Body of pancreas (tissue), 4 donors: ENCODE measurements around the gene LPP. TPM values are rescaled to one million over a fixed set of nuclear protein-coding genes. Genes with fewer than 3 reads are reported as not detected.
A peak's percentile ranks its signal among the peaks of the same experiment; 100 is the strongest.

ENCODE experiments used
- ATAC-seq: fragments of 150-250 bp; one replicate; pipeline ENCODE4 v1.9.1; 2016
- DNase-seq, 4 donors: peaks; one replicate each; pipeline ENCODE4 v3.0.0-alpha.2; 2019
- H3K27ac ChIP-seq, 4 donors: fragments of 200-600 bp; sonication (generic); 1 replicate in 3 of 4; 2 replicates in 1 of 4; pipeline versions ENCODE4 v1.5.1 to v1.6.1; 2016 to 2019; ENCODE audit warnings: mild to moderate bottlenecking in 1 of 4, mixed read lengths in 1 of 4, moderate library complexity in 1 of 4
- H3K27me3 ChIP-seq, 2 donors: fragments of 200-600 bp; sonication (generic); one replicate each; pipeline ENCODE4 v1.6.0; 2016; ENCODE audit warnings: mild to moderate bottlenecking in 1 of 2
- H3K36me3 ChIP-seq, 2 donors: fragments of 200-600 bp; sonication (generic); replicated peaks in 1 of 2; 2 replicates each; pipeline ENCODE4 v1.5.1; 2016; ENCODE audit warnings: low read depth in 2 of 2; ENCODE audit not compliant: insufficient read depth in 1 of 2
- H3K4me1 ChIP-seq: fragments of 200-600 bp; sonication (generic); one replicate; pipeline ENCODE4 v1.6.0; 2016
- H3K4me3 ChIP-seq, 2 donors: fragments of 200-600 bp; sonication (generic); 1 replicate in 1 of 2; 2 replicates in 1 of 2; pipeline ENCODE4 v1.5.1; 2016 to 2019
- H3K9me3 ChIP-seq, 3 donors: fragments of 200-600 bp; sonication (generic); 1 replicate in 2 of 3; 2 replicates in 1 of 3; pipeline ENCODE4 v1.5.1; 2016
- POLR2A ChIP-seq, 3 donors: fragments of 450-650 bp; IDR thresholded peaks; one replicate each; pipeline ENCODE4 v1.6.1; 2016; ENCODE audit warnings: antibody characterized with exemption in 3 of 3, mild to moderate bottlenecking in 2 of 3
- WGBS, 2 donors: methylation state at CpG; one replicate each; pipeline ENCODE4 v1.1.5; 2017; 5-methylcytosine and 5-hydroxymethylcytosine counted together
- intact Hi-C: fragments of 100-400 bp; cut with DNase I; formaldehyde crosslinking; loops from one replicate; pipeline ENCODE4 v1.15.1; 2023
- microRNA counts, 2 donors: library from miRNA; unstranded; fragments of <30 nt; microRNA quantifications; one replicate each; lab custom pipeline; 2017
- microRNA-seq, 2 donors: library from miRNA; unstranded; fragments of <30 nt; microRNA quantifications; one replicate each; pipeline ENCODE4, GENCODE V29; 2016; ENCODE audit warnings: borderline number of aligned reads in 2 of 2, borderline replicate concordance in 2 of 2
- small RNA-seq: library from RNA; depleted of rRNA; stranded (forward); fragments of <200 nt; gene quantifications from one replicate; pipeline ENCODE3, GENCODE V24; 2016
- total RNA-seq, 2 donors: library from RNA; depleted of rRNA; stranded (reverse); fragments of >200 nt; gene quantifications; one replicate each; pipeline ENCODE4 v1.1.0, GENCODE V29; 2016
- TF ChIP-seq, protein P1 (sequence below), 7 experiments: fragments of 450-650 bp in 4 of 7; fragments of 200-600 bp in 3 of 7; sonication (generic) in 3 of 7; IDR thresholded peaks; one replicate each; pipeline ENCODE4 v1.5.1; 2016 to 2019; ENCODE audit warnings: antibody characterized with exemption in 7 of 7

LPP gene
- total RNA-seq, 2 donors from 2014 or later, result 60.6 to 65.1 TPM

DNA sequence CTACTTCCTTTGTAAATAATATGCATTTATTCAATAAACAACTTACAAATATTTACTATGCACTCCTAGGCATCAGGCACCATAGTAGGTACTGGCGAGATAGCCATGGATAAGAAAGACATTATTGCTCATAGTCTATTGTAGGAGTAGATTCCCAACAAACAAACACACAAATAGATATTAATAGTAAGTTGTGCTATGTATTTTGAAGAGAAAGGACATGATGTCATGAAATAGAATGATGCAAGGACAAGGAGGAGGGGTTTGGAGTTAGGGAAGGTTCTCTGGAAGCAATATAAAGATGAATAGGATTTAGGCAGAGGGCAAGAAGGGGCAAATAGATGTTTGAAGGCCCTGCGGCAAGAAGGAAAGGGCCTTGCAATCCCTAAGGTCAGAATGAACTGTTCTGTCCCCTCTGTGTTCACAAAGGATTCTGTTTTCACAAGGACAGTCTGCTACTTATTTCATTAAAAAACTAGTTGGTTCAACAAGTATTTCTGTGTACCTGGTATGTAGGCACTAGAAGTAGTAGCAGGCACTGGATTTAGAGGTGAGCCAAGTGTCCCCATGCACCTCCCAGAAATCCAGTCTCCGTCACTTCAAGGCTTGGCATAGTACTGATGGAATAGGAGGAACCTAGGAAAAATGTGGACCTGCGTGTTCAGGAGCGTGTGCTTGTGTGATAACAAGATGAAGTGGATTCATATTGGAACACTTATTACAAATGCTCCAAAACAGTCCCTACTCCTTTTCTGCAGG is 786.0 kb downstream of the LPP start:
- ATAC-seq, result no peak
- TF ChIP-seq, protein P1, sequence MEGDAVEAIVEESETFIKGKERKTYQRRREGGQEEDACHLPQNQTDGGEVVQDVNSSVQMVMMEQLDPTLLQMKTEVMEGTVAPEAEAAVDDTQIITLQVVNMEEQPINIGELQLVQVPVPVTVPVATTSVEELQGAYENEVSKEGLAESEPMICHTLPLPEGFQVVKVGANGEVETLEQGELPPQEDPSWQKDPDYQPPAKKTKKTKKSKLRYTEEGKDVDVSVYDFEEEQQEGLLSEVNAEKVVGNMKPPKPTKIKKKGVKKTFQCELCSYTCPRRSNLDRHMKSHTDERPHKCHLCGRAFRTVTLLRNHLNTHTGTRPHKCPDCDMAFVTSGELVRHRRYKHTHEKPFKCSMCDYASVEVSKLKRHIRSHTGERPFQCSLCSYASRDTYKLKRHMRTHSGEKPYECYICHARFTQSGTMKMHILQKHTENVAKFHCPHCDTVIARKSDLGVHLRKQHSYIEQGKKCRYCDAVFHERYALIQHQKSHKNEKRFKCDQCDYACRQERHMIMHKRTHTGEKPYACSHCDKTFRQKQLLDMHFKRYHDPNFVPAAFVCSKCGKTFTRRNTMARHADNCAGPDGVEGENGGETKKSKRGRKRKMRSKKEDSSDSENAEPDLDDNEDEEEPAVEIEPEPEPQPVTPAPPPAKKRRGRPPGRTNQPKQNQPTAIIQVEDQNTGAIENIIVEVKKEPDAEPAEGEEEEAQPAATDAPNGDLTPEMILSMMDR (IDR thresholded peaks at IDR 0.05), result no peak
- no peak for TF ChIP-seq POLR2A (IDR thresholded peaks at IDR 0.05)
- no peak for DNase-seq
- Histone ChIP-seq H3K9me3 (no peaks in the 10 kb centered on the region), H3K4me1 (no peaks in the 10 kb centered on the region), H3K36me3 (no peaks in the 10 kb centered on the region), H3K27ac (peak overlapping the region in 1 of 4 donors; percentile 60), H3K27me3 (no peaks in the 10 kb centered on the region), H3K4me3 (no peak overlapping the region)
- intact Hi-C loops, result no loop called here
- 83 to 89% methylated on average over 5 of the region's 5 CpGs for WGBS, 2 donors

MicroRNAs within 50 kb of the gene (microRNA counts, 767-probe panel; counts per million panel counts)
- microRNA hsa-miR-28-3p (lab: Ali Mortazavi, UCI) (736 to 4,827 counts per million in 2 donors), microRNA hsa-miR-28-5p (lab: Ali Mortazavi, UCI) (0 to 736 counts per million in 2 donors)

Small RNAs within 50 kb of the gene (microRNA-seq; reads per million reads assigned to microRNA genes)
- gene MIR28, result 4,156 to 5,666 reads per million in 2 donors

Small RNAs within 50 kb of the gene (small RNA-seq; reads per million reads assigned to genes)
- gene MIR28, result 4,384 reads per million, percentile 99 among the genes with 10 or more reads in this experiment
